ENCODE measurements around the gene DNAL1.
"Not testable (repeated sequence)": the region's sequence is repeated elsewhere in the genome, so short reads cannot be mapped to it uniquely, and the experiment has no call there.

DNAL1 gene

DNA sequence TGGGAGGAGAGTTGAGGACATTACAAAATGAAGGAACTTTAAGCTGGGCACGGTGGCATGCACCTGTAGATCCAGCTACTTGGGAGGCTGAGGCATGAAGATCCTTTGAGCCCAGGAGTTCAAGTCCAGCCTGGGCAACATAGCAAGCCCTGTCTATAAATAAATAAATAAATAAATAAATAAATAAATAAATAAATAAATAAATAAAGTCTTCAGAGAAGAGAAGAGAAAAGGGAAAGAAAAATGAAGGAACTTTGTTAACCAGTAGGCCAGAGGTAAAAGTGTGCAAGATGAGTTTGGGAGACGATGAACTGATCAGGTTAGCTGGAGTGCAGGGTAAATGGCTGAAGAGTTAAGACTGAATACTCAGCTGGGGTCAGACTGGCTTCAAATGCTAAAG is 49.3 kb downstream of the DNAL1 start:
- ChIA-PET POLR2A (no interaction called here), CTCF (no interaction called here)
- TF ChIP-seq FOXM1 (IDR thresholded peaks at IDR 0.05; ENCODE audit: borderline replicate concordance) (no peak), L3MBTL2 (conservative IDR thresholded peaks at IDR 0.05) (no peak), BHLHE40 (IDR thresholded peaks at IDR 0.05; ENCODE audit: borderline replicate concordance) (no peak), TARDBP (IDR thresholded peaks at IDR 0.05) (no peak), SP1 (IDR thresholded peaks at IDR 0.05) (no peak), ARNT (IDR thresholded peaks at IDR 0.05) (no peak), LEF1 (IDR thresholded peaks at IDR 0.05; ENCODE audit: borderline replicate concordance) (no peak), NFRKB (IDR thresholded peaks at IDR 0.05) (no peak)
- no peak for DNase-seq (ENCODE audit: extremely low spot score)

DNA sequence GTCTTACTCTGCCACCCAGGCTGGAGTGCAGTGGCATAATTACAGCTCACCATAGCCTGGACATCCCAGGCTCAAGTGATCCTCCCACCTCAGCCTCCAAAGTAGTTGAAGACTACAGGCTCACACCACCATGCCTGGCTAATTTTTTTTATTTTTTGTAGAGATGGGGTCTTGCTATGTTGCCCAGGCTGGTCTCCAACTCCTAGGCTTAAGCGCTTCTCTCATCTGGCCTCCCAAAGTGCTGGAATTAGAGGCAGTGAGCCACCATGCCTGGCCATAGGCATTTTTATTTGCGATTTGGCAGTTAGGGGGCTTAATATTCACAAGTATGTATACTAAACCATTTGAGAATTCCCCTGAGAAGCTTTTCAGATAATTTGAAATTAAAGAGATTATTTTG is 50.3 kb downstream of the DNAL1 start:
- no peak for TF ChIP-seq CTBP1 (IDR thresholded peaks at IDR 0.05; ENCODE audit: borderline replicate concordance)
- no peak for TF ChIP-seq SP1 (IDR thresholded peaks at IDR 0.05)
- TF ChIP-seq LEF1 (IDR thresholded peaks at IDR 0.05; ENCODE audit: borderline replicate concordance): no peak
- TF ChIP-seq, protein P1, sequence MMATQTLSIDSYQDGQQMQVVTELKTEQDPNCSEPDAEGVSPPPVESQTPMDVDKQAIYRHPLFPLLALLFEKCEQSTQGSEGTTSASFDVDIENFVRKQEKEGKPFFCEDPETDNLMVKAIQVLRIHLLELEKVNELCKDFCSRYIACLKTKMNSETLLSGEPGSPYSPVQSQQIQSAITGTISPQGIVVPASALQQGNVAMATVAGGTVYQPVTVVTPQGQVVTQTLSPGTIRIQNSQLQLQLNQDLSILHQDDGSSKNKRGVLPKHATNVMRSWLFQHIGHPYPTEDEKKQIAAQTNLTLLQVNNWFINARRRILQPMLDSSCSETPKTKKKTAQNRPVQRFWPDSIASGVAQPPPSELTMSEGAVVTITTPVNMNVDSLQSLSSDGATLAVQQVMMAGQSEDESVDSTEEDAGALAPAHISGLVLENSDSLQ (IDR thresholded peaks at IDR 0.05): no peak
- DNase-seq (ENCODE audit: extremely low spot score): no peak
- POLR2A ChIA-PET: no interaction called here
- CTCF ChIA-PET: no interaction called here

DNA sequence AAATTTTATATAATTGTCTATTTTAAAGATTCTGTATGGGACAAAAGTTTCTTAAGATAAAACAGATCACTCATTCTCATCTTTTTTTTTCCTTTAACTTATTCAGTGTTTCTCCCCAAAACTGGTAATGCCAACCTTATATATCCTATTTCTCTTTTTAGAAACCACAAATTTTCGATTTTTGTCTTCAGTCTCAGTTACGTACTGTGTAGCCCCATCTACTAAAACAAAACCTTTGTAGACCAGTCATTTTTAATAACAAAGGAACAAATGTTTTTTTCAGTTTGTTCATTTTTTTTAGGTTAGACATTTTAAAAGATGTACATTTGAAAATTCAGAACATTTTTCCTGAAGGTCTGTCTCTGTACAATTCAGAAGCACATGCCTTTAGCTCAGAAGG is 51.2 kb downstream of the DNAL1 start:
- POLR2A ChIA-PET: no interaction called here
- DNase-seq (ENCODE audit: extremely low spot score): no peak
- no peak for TF ChIP-seq CTBP1 (IDR thresholded peaks at IDR 0.05; ENCODE audit: borderline replicate concordance)
- CTCF ChIA-PET: no interaction called here

DNA sequence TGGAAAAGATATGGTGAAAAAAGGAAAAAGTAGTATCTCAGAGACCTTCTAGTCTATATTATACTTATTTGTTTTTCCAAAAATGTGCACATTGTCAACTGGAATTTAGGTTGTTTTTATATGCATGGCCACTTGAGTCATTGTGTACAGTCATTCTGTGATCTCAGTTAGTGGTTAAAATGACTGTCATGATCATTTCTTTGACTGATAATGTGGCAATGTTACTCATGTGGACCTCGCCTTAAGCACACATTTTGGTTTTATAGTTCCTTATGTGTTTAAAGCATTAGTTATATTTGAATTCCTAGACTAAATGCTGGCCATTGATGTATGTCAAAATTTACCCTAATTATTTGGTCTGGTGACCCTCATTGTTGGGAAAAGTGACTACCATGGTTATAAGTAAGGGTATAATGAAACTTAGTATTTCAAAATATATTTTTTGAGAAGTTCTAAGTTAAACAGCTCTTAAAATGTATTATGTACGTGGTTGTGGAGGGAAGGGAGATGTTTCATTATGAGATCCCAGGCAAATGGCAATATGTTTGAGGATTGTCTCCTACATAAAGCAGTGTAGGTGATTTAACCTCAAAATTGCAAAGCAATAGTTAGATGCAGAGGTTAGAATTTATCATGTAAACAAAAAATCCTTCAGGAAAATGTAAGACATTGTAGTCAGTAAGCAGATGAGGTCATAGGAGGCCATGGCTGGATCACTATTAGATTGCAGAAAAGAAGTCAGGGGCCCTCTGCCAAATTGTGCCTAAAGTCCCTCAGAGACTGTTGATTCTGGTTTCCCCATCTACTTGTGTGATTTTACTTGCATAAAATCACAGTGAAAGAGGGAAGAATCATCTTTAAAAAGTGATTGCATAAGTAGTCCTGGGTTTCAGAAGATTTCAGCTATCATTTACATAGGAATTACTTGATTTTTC is 51.9 kb downstream of the DNAL1 start:
- TF ChIP-seq HDGF (IDR thresholded peaks at IDR 0.05; ENCODE audit: borderline replicate concordance): no peak
- TF ChIP-seq ARNT (IDR thresholded peaks at IDR 0.05): no peak
- TF ChIP-seq TARDBP (IDR thresholded peaks at IDR 0.05): no peak
- TF ChIP-seq FOXM1 (IDR thresholded peaks at IDR 0.05; ENCODE audit: borderline replicate concordance): no peak
- TF ChIP-seq SUZ12 (IDR thresholded peaks at IDR 0.05): no peak
- no peak for TF ChIP-seq SP1 (IDR thresholded peaks at IDR 0.05)
- TF ChIP-seq, protein P1 (IDR thresholded peaks at IDR 0.05): no peak
- no peak for TF ChIP-seq LEF1 (IDR thresholded peaks at IDR 0.05; ENCODE audit: borderline replicate concordance)
- no peak for TF ChIP-seq FOXK2 (IDR thresholded peaks at IDR 0.05)
- TF ChIP-seq FOXA1 (IDR thresholded peaks at IDR 0.05): no peak
- TF ChIP-seq L3MBTL2 (conservative IDR thresholded peaks at IDR 0.05): no peak
- POLR2A ChIA-PET: no interaction called here
- CTCF ChIA-PET: no interaction called here
- no peak for DNase-seq (ENCODE audit: extremely low spot score)

DNA sequence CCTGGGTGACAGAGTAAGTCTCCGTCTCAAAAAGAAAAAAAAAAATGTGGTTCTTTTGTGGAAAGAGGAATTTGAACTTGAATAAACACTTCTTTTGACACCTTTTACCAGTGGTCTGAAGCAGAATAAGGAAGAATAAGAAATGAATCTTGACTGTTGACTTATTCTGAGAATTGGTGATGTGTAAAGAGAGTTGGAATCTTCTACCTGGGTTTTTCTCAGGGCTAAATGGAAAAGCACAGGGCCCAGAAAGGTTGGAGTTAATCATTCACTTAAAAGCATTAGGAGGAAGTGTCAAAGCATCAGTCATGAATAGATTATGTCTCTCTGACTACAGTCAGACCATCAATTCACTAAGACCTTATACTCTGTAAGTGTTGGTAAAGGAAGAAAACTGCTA is 55.5 kb downstream of the DNAL1 start:
- no peak for DNase-seq (ENCODE audit: extremely low spot score)
- CTCF ChIA-PET: no interaction called here
- POLR2A ChIA-PET: no interaction called here
- TF ChIP-seq TARDBP (IDR thresholded peaks at IDR 0.05) (no peak), FOXM1 (IDR thresholded peaks at IDR 0.05; ENCODE audit: borderline replicate concordance) (no peak), HDGF (IDR thresholded peaks at IDR 0.05; ENCODE audit: borderline replicate concordance) (no peak)

DNA sequence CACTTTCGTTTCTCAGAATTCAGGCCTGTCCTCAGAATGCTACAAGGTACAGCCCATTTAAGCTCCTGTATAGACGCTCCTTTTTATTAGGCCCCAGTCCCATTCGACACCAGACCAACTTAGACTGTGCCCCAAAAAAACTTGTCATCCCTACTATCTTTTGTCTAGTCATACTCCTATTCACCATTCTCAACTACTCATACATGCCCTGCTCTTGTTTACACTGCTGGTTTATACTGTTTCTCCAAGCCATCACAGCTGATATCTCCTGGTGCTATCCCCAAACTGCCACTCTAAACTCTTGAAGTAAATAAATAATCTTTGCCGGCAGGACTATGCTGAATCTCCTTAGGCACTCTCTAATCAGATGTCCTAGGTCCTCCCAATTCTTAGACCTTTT is 63.3 kb downstream of the DNAL1 start:
- CTCF ChIA-PET; POLR2A ChIA-PET; DNase-seq (ENCODE audit: extremely low spot score): not testable (repeated sequence)

DNA sequence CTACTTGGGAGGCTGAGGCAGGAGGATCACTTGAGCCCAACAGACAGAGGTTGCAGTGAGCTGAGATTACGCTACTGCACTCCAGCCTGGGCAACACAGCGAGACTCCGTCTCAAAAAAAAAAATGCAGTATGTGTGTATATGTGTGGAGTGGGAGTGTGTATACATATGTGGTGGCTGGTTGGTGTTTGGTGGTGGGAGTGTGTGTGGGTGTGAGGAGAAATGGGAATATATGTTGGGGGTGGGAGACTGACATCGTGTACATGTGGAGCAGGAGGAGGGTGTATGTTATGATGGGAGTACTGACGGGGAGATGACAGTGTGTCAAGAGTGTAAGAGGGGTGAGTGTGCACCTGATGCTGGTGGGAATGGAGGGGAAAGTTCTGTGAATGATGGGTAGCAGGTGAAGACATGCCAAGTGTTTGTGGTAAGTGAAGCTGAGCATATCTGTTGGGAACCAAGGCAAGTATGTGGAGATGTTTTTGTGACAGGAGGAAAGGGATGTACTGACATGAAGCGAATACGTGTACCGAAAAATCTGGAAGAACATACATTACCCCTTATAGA is 65.2 kb downstream of the DNAL1 start:
- ChIA-PET CTCF (interaction anchor here (0.6 kb wide), 1 partner anchor 160 kb away, joined by 3 read pairs; no protein-coding TSS in a partner anchor), POLR2A (no interaction called here)
- no peak for DNase-seq (ENCODE audit: extremely low spot score)
- TF ChIP-seq BHLHE40 (IDR thresholded peaks at IDR 0.05; ENCODE audit: borderline replicate concordance) (no peak), FOXK2 (IDR thresholded peaks at IDR 0.05) (no peak), SUZ12 (IDR thresholded peaks at IDR 0.05) (no peak), SP1 (IDR thresholded peaks at IDR 0.05) (no peak), L3MBTL2 (conservative IDR thresholded peaks at IDR 0.05) (no peak), FOXM1 (IDR thresholded peaks at IDR 0.05; ENCODE audit: borderline replicate concordance) (no peak), TARDBP (IDR thresholded peaks at IDR 0.05) (no peak), FOXA1 (IDR thresholded peaks at IDR 0.05) (no peak), ELF4 (IDR thresholded peaks at IDR 0.05) (no peak), ZNF384 (IDR thresholded peaks at IDR 0.05) (no peak)
- TF ChIP-seq, protein P1 (IDR thresholded peaks at IDR 0.05): no peak
